ENCODE data around the gene NBPF11. TPM values are rescaled to one million over a fixed set of nuclear protein-coding genes. Genes with fewer than 3 reads are reported as not detected.
"Not testable (repeated sequence)": the region's sequence is repeated elsewhere in the genome, so short reads cannot be mapped to it uniquely, and the experiment has no call there.

The NBPF11 gene
- polyA plus RNA-seq, 4 donors: 25.4 to 31.4 (median 28.9) TPM

DNA sequence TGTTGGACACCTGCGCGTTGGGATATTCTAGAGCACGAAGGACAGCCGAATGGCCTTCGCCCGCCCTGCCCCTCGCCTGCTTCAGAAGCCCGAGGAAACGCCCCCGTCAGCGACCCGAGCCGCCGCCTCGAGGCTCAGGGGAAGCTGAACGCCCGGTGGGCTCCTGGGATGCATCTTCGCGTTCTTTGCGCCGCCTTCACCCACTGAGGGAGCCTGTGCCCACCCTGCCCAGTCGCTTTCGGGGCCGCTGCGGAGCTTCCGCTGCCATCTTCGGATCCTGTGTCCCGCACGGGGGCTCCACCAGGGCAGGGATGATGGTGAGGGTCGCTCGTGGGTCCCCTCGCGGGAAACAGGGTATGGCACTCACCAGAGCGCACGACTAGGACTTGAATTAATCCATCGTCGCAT, 91.8 kb downstream of the NBPF11 start:
- not testable (repeated sequence) for DNase-seq (ENCODE audit: low read depth in 4 of 4, low spot score in 3 of 4)

GRCh38 chr1:148057384-148057783, 94.7 kb downstream of the NBPF11 start:
- DNase-seq (ENCODE audit: low read depth in 4 of 4, low spot score in 3 of 4): not testable (repeated sequence)

Other genes with a start within 250 kb of the NBPF11 start
- under 1 TPM; 0.31 to 0.67 (median 0.51) TPM for gene GJA8, start 249.5 kb downstream of the NBPF11 start, polyA plus RNA-seq (ENCODE audit: insufficient read length in 4 of 4)
- gene GPR89B, start 223.9 kb downstream of the NBPF11 start, polyA plus RNA-seq (ENCODE audit: insufficient read length in 4 of 4): 10 to 100 TPM; 47.5 to 54.9 (median 52.4) TPM